WTC11 (cell line): Measurements from ENCODE around the gene MAPKAP1.

Experiments
- CTCF ChIP-seq: fragments of 200-600 bp; IDR thresholded peaks from 2 replicates; pipeline ENCODE4 v1.8.0; 2022; ENCODE audit warnings: antibody characterized with exemption
- GABPB1 ChIP-seq: sonication (generic); formaldehyde crosslinking; IDR thresholded peaks from 2 replicates; pipeline ENCODE4 v1.8.1; 2023; ENCODE audit warnings: mild to moderate bottlenecking, missing genetic modification reagents
- HMGA2 ChIP-seq: fragments of 250-450 bp; sonication (Bioruptor Pico); IDR thresholded peaks from 2 replicates; pipeline ENCODE4 v1.4.0; 2021; ENCODE audit warnings: mild to moderate bottlenecking, moderate library complexity
- IRF2 ChIP-seq: sonication (generic); formaldehyde crosslinking; IDR thresholded peaks from 2 replicates; pipeline ENCODE4 v1.8.0; 2022; ENCODE audit warnings: low read depth, missing genetic modification reagents, borderline replicate concordance
- JAZF1 ChIP-seq: fragments of 250-450 bp; sonication (Bioruptor Pico); IDR thresholded peaks from 2 replicates; pipeline ENCODE4 v1.9.0; 2021; ENCODE audit warnings: moderate library complexity, mild to moderate bottlenecking, inconsistent platforms
- MYBL2 ChIP-seq: sonication (generic); formaldehyde crosslinking; IDR thresholded peaks from 2 replicates; pipeline ENCODE4 v1.8.1; 2023; ENCODE audit warnings: mild to moderate bottlenecking, moderate library complexity, missing genetic modification reagents
- ZMAT4 ChIP-seq: fragments of 250-450 bp; sonication (Bioruptor Pico); IDR thresholded peaks from 2 replicates; pipeline ENCODE4 v1.9.0; 2021; ENCODE audit warnings: mild to moderate bottlenecking
- ZNF232 ChIP-seq: sonication (generic); formaldehyde crosslinking; IDR thresholded peaks from 2 replicates; pipeline ENCODE4 v1.8.0; 2022; ENCODE audit warnings: mild to moderate bottlenecking, missing genetic modification reagents
- ZNF317 ChIP-seq: sonication (generic); formaldehyde crosslinking; IDR thresholded peaks from 2 replicates; pipeline ENCODE4 v1.8.1; 2023; ENCODE audit warnings: low read depth, mild to moderate bottlenecking, moderate library complexity, missing genetic modification reagents, borderline replicate concordance
- TF ChIP-seq, protein P1 (sequence below): sonication (generic); formaldehyde crosslinking; conservative IDR thresholded peaks from 2 replicates; pipeline ENCODE4 v1.8.1; 2022; ENCODE audit warnings: mild to moderate bottlenecking, missing genetic modification reagents

DNA sequence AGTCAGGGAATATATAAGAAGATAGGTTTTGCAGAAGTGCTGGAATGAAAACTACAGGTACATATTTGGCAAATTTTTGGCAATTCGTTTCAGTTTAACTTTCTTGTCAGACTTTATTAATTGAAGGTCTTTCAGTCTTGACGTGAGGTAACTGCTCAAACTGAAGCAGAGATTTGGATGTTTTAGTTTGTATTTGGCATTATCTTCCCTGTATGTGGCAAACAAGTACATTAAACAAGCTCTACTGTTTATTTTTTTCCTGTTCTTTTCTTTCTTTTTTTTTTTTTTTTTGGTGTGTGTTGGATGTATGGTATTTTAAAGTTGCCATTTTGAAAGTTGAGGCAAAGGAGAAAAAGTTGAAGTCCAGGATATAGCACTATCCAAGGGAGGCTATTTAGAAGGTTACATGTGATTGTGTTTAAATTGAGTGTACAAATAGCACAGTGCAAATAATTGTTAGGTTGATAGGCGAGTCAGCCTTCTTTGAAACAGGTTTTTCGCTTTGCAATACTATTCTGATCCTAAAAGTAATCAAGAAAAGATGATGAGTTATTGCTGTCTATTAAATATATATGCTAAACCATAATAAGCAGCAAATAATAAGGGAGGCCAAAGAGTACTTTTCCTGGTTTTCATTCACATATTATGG is 42.4 kb upstream of the MAPKAP1 start:
- TF ChIP-seq IRF2, result no peak
- TF ChIP-seq ZMAT4, result no peak
- TF ChIP-seq ZNF317 (CRISPR knock-in tag), result no peak
- TF ChIP-seq CTCF, result no peak
- TF ChIP-seq ZNF232, result no peak
- TF ChIP-seq, protein P1, sequence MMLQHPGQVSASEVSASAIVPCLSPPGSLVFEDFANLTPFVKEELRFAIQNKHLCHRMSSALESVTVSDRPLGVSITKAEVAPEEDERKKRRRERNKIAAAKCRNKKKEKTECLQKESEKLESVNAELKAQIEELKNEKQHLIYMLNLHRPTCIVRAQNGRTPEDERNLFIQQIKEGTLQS (CRISPR knock-in tag), result no peak
- no peak for TF ChIP-seq HMGA2 (CRISPR knock-in tag)
- no peak for TF ChIP-seq GABPB1 (CRISPR knock-in tag)
- TF ChIP-seq MYBL2 (CRISPR knock-in tag), result no peak
- no peak for TF ChIP-seq JAZF1
